ACC112 (cell line): ENCODE results near the gene SLC43A2.
A peak's percentile ranks its signal among the peaks of the same experiment; 100 is the strongest.

Experiments used
- H2AFZ ChIP-seq: fragments of 200-600 bp; sonication (generic); one replicate; pipeline ENCODE4 v1.6.0; 2017; ENCODE audit warnings: antibody characterized with exemption, low read length; ENCODE audit not compliant: unreplicated experiment
- H3K27ac ChIP-seq: fragments of 200-600 bp; sonication (generic); 2 replicates; pipeline ENCODE4 v1.5.1; 2014; ENCODE audit warnings: low read depth, mild to moderate bottlenecking, antibody characterized with exemption, low read length, moderate library complexity
- H3K27me3 ChIP-seq: fragments of 200-600 bp; sonication (generic); 2 replicates; pipeline ENCODE4 v1.6.1; 2014; ENCODE audit warnings: mild to moderate bottlenecking, antibody characterized with exemption, low read length, moderate library complexity, mixed read lengths; ENCODE audit not compliant: insufficient read depth
- H3K36me3 ChIP-seq: fragments of 200-600 bp; sonication (generic); 2 replicates; pipeline ENCODE4 v1.6.1; 2016; ENCODE audit warnings: mild to moderate bottlenecking, antibody characterized with exemption, low read length, moderate library complexity, mixed read lengths; ENCODE audit not compliant: insufficient read depth
- H3K4me1 ChIP-seq: fragments of 200-600 bp; sonication (generic); one replicate; pipeline ENCODE4 v1.6.1; 2016; ENCODE audit warnings: low read length, mixed read lengths; ENCODE audit not compliant: insufficient read depth, unreplicated experiment, control insufficient read depth
- H3K4me3 ChIP-seq: fragments of 200-600 bp; sonication (generic); 2 replicates; pipeline ENCODE4 v1.5.1; 2014; ENCODE audit warnings: mild to moderate bottlenecking, low read depth, low read length
- H3K79me2 ChIP-seq: fragments of 200-600 bp; sonication (generic); one replicate; pipeline ENCODE4 v1.6.0; 2016; ENCODE audit warnings: low read length; ENCODE audit not compliant: control insufficient read depth, unreplicated experiment, insufficient read depth

The SLC43A2 gene

GRCh38 chr17:1584167-1584566, 44.5 kb downstream of the SLC43A2 start:
- H2AFZ ChIP-seq, result no peak overlapping the region
- H3K36me3 ChIP-seq, result no peaks in the 10 kb centered on the region
- H3K4me1 ChIP-seq, result peaks cover 2% of the 10 kb centered on the region
- H3K4me3 ChIP-seq, result no peak overlapping the region
- H3K27me3 ChIP-seq, result no peaks in the 10 kb centered on the region
- no peaks in the 10 kb centered on the region for H3K79me2 ChIP-seq
- no peak overlapping the region for H3K27ac ChIP-seq

- H3K36me3 ChIP-seq, result no peaks in the 10 kb centered on the region
- H3K4me1 ChIP-seq, result no peaks in the 10 kb centered on the region
- no peak overlapping the region for H2AFZ ChIP-seq
- H3K27me3 ChIP-seq, result no peaks in the 10 kb centered on the region
- no peaks in the 10 kb centered on the region for H3K79me2 ChIP-seq
- no peak overlapping the region for H3K4me3 ChIP-seq
- no peak overlapping the region for H3K27ac ChIP-seq
Observed at GRCh38 chr17:1583556-1583955, 45.1 kb downstream of the SLC43A2 start.

DNA sequence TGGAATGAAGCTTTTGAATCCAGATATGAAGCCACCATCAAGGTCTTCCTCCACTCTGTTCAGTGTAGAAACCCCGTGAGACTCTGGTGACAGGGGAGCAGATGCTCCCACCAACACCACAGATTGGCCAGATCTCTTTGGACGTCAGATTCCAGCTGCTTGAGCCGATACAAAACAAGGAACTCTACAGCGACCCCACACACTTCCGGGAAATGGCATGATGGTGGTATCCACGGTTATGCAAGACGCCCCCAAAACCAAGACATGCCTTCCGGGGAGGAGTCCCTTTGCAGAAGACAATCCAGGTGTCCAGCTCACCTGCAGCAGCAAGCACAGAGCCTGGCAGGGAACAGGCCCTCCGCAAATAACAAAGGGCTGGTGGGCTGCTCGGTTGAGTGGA, 46.3 kb downstream of the SLC43A2 start:
- Histone ChIP-seq H3K79me2 (no peaks in the 10 kb centered on the region), H3K4me1 (peaks cover 7% of the 10 kb centered on the region), H3K27me3 (no peaks in the 10 kb centered on the region), H2AFZ (no peak overlapping the region), H3K4me3 (no peak overlapping the region), H3K36me3 (no peaks in the 10 kb centered on the region), H3K27ac (no peak overlapping the region)

- Histone ChIP-seq H2AFZ (no peak overlapping the region), H3K4me3 (no peak overlapping the region), H3K4me1 (peaks cover 8% of the 10 kb centered on the region), H3K79me2 (no peaks in the 10 kb centered on the region), H3K27ac (no peak overlapping the region), H3K27me3 (no peaks in the 10 kb centered on the region), H3K36me3 (no peaks in the 10 kb centered on the region)
Observed at GRCh38 chr17:1580979-1581676, 47.5 kb downstream of the SLC43A2 start.

DNA sequence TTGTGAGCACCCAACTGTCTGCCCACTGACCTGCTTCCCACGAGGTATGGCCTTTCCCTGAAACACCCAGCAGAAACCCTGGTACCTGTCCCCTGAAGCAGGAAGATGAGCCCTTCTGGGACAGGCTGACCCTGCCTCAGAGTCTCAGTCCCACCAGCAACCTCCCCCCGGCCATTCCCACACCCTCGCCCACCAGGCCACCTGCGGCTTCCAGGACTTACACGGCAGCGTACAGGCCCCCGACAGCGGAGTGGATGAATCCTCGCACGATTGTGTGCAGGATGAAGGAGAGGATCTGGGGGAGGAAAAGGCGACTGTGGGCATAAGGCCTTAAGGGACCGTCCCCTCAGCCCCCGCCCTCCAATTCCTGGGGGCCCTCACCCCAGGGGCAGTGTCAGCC, 50.6 kb downstream of the SLC43A2 start:
- Histone ChIP-seq H3K27ac (peak overlapping the region; percentile 84), H3K79me2 (no peaks in the 10 kb centered on the region), H2AFZ (no peak overlapping the region), H3K36me3 (no peaks in the 10 kb centered on the region), H3K27me3 (no peaks in the 10 kb centered on the region), H3K4me3 (no peak overlapping the region), H3K4me1 (peaks cover 8% of the 10 kb centered on the region)

- peaks cover 8% of the 10 kb centered on the region for H3K4me1 ChIP-seq
- H3K27me3 ChIP-seq, result no peaks in the 10 kb centered on the region
- peak overlapping the region; percentile 9 for H2AFZ ChIP-seq
- no peaks in the 10 kb centered on the region for H3K79me2 ChIP-seq
- no peaks in the 10 kb centered on the region for H3K36me3 ChIP-seq
- H3K4me3 ChIP-seq, result no peak overlapping the region
- peak overlapping the region; percentile 84 for H3K27ac ChIP-seq
Observed at GRCh38 chr17:1577583-1578013, 51.0 kb downstream of the SLC43A2 start.

DNA sequence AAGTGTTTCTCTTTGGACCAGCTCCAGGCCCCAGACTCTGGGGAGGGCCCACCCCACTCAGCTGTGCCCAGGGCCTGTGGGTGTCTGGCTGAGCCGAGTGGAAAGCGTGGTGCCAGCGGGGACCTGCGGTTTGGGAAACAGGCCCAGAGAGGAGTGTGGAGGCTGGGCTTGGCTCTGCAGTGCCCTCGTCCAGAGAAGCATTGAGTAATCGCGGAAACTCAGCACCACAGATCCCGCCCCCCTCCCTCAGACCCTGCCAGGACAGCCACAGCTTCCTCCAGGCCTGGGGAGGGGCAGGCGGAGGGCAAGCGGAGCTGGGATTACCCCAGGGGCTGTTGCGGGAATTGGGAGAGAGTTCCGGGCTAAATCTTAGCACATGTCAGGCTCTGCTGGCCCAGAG, 51.5 kb downstream of the SLC43A2 start:
- Histone ChIP-seq H3K4me1 (peaks cover 8% of the 10 kb centered on the region), H3K27ac (peak overlapping the region; percentile 84), H3K27me3 (no peaks in the 10 kb centered on the region), H3K4me3 (no peak overlapping the region), H3K79me2 (no peaks in the 10 kb centered on the region), H2AFZ (peak overlapping the region; percentile 9), H3K36me3 (no peaks in the 10 kb centered on the region)

- Histone ChIP-seq H3K4me1 (peaks cover 8% of the 10 kb centered on the region), H2AFZ (no peak overlapping the region), H3K36me3 (no peaks in the 10 kb centered on the region), H3K27me3 (no peaks in the 10 kb centered on the region), H3K27ac (no peak overlapping the region), H3K4me3 (no peak overlapping the region), H3K79me2 (no peaks in the 10 kb centered on the region)
Observed at GRCh38 chr17:1576500-1576899, 52.1 kb downstream of the SLC43A2 start.

DNA sequence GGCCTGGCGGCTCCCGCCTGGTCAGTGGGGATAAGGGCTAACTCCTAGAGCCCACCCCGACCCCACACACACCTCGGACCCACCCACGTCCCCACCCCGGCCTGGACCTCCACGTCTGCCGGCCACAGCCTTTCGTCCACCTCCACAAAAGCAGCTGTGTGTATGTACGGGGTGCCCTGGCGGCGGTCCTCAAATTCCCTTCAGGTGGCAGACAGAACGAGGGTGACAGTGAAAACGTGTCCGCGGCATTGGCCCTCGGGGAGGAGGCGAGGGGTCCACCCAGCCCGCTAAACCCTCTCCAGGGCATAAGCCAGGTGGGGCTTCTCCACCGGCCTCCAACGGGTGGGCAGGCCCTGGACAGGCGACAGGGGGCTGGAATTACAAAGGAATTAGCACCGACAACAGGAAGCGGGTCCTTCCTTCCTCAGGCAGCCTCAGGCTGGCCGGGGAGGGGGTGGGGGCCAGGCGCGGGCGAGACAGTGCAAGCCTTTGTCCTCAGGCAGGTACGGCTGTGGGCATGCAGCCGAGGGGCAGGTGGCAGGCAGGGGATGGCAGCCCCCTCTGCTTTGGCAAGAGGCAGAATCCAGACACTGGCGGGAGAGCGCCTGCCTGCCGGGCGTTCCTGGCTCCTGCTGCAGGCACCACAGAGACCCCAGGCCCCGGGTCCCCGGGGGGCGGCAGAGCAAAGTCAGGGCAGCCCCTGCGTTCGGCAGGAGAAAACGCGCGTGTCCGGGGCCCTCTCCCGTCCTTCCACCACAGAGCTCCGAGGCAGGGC, 53.8 kb downstream of the SLC43A2 start:
- Histone ChIP-seq H3K79me2 (no peaks in the 10 kb centered on the region), H3K4me3 (no peak overlapping the region), H3K4me1 (peaks cover 8% of the 10 kb centered on the region), H3K27ac (no peak overlapping the region), H3K36me3 (no peaks in the 10 kb centered on the region), H3K27me3 (no peaks in the 10 kb centered on the region), H2AFZ (no peak overlapping the region)

GRCh38 chr17:1573932-1574696, 54.5 kb downstream of the SLC43A2 start:
- Histone ChIP-seq H3K4me3 (no peak overlapping the region), H3K36me3 (no peaks in the 10 kb centered on the region), H2AFZ (no peak overlapping the region), H3K27me3 (no peaks in the 10 kb centered on the region), H3K27ac (no peak overlapping the region), H3K4me1 (peaks cover 8% of the 10 kb centered on the region), H3K79me2 (no peaks in the 10 kb centered on the region)
